Lower leg skin (tissue), 4 donors: ENCODE data around the gene DYRK1B. TPM values are rescaled to one million over a fixed set of nuclear protein-coding genes. Genes with fewer than 3 reads are reported as not detected.

Experiments used
- DNase-seq, 2 donors: peaks; one replicate each; pipeline ENCODE4 v3.0.0-alpha.2; 2019; ENCODE audit warnings: low spot score in 2 of 2
- H3K4me3 ChIP-seq: fragments of 200-600 bp; sonication (generic); 2 replicates; pipeline ENCODE4 v1.5.1; 2017; ENCODE audit warnings: mild to moderate bottlenecking, low read depth; ENCODE audit not compliant: poor library complexity, severe bottlenecking
- CTCF ChIP-seq, 3 donors: fragments of 450-650 bp; IDR thresholded peaks; one replicate each; pipeline ENCODE4 v1.5.1; 2016; ENCODE audit warnings: antibody characterized with exemption in 3 of 3, mild to moderate bottlenecking in 3 of 3, moderate library complexity in 2 of 3
- POLR2A ChIP-seq, 2 donors: fragments of 450-650 bp; IDR thresholded peaks; one replicate each; pipeline ENCODE4 v1.6.1; 2016 to 2017; ENCODE audit warnings: antibody characterized with exemption in 2 of 2, mild to moderate bottlenecking in 1 of 2, moderate library complexity in 1 of 2
- WGBS, 2 donors: methylation state at CpG; one replicate each; pipeline ENCODE4 v1.1.5; 2018; 5-methylcytosine and 5-hydroxymethylcytosine counted together
- intact Hi-C: fragments of 100-400 bp; cut with DNase I; formaldehyde crosslinking; loops from one replicate; pipeline ENCODE4 v1.15.0; 2023; ENCODE audit warnings: low total_unique reads
- total RNA-seq, 4 donors: library from RNA; depleted of rRNA; stranded (reverse); fragments of >200 nt; gene quantifications; one replicate each; pipeline ENCODE4 v1.1.0, GENCODE V29; 2016

DYRK1B gene
- total RNA-seq, 4 donors from 2014 or later = 14.8 to 29.0 (median 19.7) TPM

GRCh38 chr19:39825093-39825463, 8.9 kb downstream of the DYRK1B start:
- 72 to 77% methylated on average over 10 to 11 of the region's 11 CpGs for WGBS, 2 donors
- no peak for DNase-seq
- intact Hi-C loops = no loop called here
- TF ChIP-seq POLR2A (IDR thresholded peaks at IDR 0.05) (no peak), CTCF (IDR thresholded peaks at IDR 0.05) (no peak)
- no peak overlapping the region for H3K4me3 ChIP-seq

GRCh38 chr19:39824143-39825092, 9.5 kb downstream of the DYRK1B start:
- peak; percentile 93 to 97 for DNase-seq
- no peak for TF ChIP-seq POLR2A (IDR thresholded peaks at IDR 0.05)
- TF ChIP-seq CTCF (IDR thresholded peaks at IDR 0.05) = no peak
- WGBS, 2 donors = 5 to 8% methylated on average over 34 to 43 of the region's 47 CpGs
- intact Hi-C loops = loop anchor here (5.0 kb wide), 1 partner anchor 927 kb away; the partner anchor contains the start of genes NFKBIB and SIRT2
- peak overlapping the region; percentile 45 for H3K4me3 ChIP-seq

- no peak overlapping the region for H3K4me3 ChIP-seq
- TF ChIP-seq CTCF (IDR thresholded peaks at IDR 0.05) (no peak), POLR2A (IDR thresholded peaks at IDR 0.05) (no peak)
- 17 to 18% methylated on average over 7 of the region's 7 CpGs for WGBS, 2 donors
- intact Hi-C loops = loop anchor here (5.0 kb wide), 1 partner anchor 926 kb away; the partner anchor contains the start of genes NFKBIB and SIRT2
- DNase-seq = no peak
These were observed 10.3 kb downstream of the DYRK1B start for GRCh38 chr19:39823686-39824085.

GRCh38 chr19:39820696-39821095, 13.3 kb downstream of the DYRK1B start:
- TF ChIP-seq CTCF (IDR thresholded peaks at IDR 0.05) (no peak), POLR2A (IDR thresholded peaks at IDR 0.05) (no peak)
- H3K4me3 ChIP-seq = no peak overlapping the region
- intact Hi-C loops = loop anchor here (5.0 kb wide), 1 partner anchor 923 kb away; the partner anchor contains the start of genes NFKBIB and SIRT2
- 91 to 92% methylated on average over 6 of the region's 6 CpGs for WGBS, 2 donors
- DNase-seq = peak in 1 of 2 donors; percentile 42

GRCh38 chr19:39819786-39820185, 14.2 kb downstream of the DYRK1B start:
- intact Hi-C loops = loop anchor here (5.0 kb wide), 1 partner anchor 922 kb away; the partner anchor contains the start of genes NFKBIB and SIRT2
- H3K4me3 ChIP-seq = no peak overlapping the region
- DNase-seq = no peak
- WGBS, 2 donors = 81 to 83% methylated on average over 3 of the region's 3 CpGs
- no peak for TF ChIP-seq POLR2A (IDR thresholded peaks at IDR 0.05)
- no peak for TF ChIP-seq CTCF (IDR thresholded peaks at IDR 0.05)
